Measurements from ENCODE around the gene CAST. TPM values are rescaled to one million over a fixed set of nuclear protein-coding genes. Genes with fewer than 3 reads are reported as not detected.

The CAST gene
- total and polyA plus RNA-seq, 2 donors (not counting 1 experiment from before 2014, with no cell fraction given), result 41.0 to 231 TPM

GRCh38 chr5:96655085-96655484 is 7.1 kb upstream of the CAST start:
- Histone ChIP-seq H3K79me2 (ENCODE audit: control insufficient read depth, insufficient read depth, low read length) (peaks cover 5% of the 10 kb centered on the region), H3K27ac (ENCODE audit: low read length in 2 of 2) (no peak overlapping the region), H3K9me3 (ENCODE audit: control extremely low read depth in 1 of 3, control insufficient read depth in 2 of 3, insufficient read depth in 1 of 3, low read length in 2 of 3) (no peaks in the 10 kb centered on the region), H2AFZ (ENCODE audit: insufficient read depth, low read depth, low read length, poor library complexity, severe bottlenecking) (no peak overlapping the region), H3K4me3 (ENCODE audit: control extremely low read depth in 1 of 5, extremely low read depth in 1 of 5, insufficient read depth in 1 of 5, low read depth in 2 of 5, low read length in 4 of 5) (no peak overlapping the region), H3K9ac (ENCODE audit: low read length) (no peak overlapping the region), H3K27me3 (replicated peaks in 1 of 4; ENCODE audit: control extremely low read depth in 1 of 4, control insufficient read depth in 3 of 4, insufficient read depth in 4 of 4, low read length in 3 of 4) (peaks cover 0 to 16% (median 8%) of the 10 kb centered on the region in 4 experiments), H3K36me3 (replicated peaks in 1 of 2; ENCODE audit: control extremely low read depth in 1 of 2, control insufficient read depth in 1 of 2, extremely low read depth in 1 of 2, insufficient read depth in 2 of 2, low read length in 1 of 2) (no peaks in the 10 kb centered on the region), H4K20me1 (ENCODE audit: control insufficient read depth, insufficient read depth, low read length, poor library complexity, severe bottlenecking) (no peaks in the 10 kb centered on the region), H3K4me1 (ENCODE audit: control insufficient read depth in 2 of 2, insufficient read depth in 2 of 2, low read length in 2 of 2) (peaks cover 0 to under 1% of the 10 kb centered on the region in 2 donors), H3K4me2 (replicated peaks; ENCODE audit: low read depth, low read length, poor library complexity, severe bottlenecking) (no peak overlapping the region)
- H3K4me3 Mint-ChIP-seq, result no peak overlapping the region
- ATAC-seq (ENCODE audit: low read depth) (no peak), DNase-seq (no peak)
- WGBS (ENCODE audit: insufficient coverage), result 85% methylated on average over 3 of the region's 3 CpGs
- ChIA-PET CTCF (interaction anchor here (0.7 to 1.5 kb wide), 4 partner anchors 9 to 41 kb away, joined by 3 read pairs; no protein-coding TSS in a partner anchor), POLR2A (interaction anchor here (0.6 kb wide), 1 partner anchor 153 kb away, joined by 5 read pairs; the partner anchor contains the start of gene ERAP1)
- H3K27me3 Mint-ChIP-seq, result peaks cover 24% of the 10 kb centered on the region
- H3K9me3 Mint-ChIP-seq (ENCODE audit: insufficient read depth), result no peaks in the 10 kb centered on the region
- no peak overlapping the region for H3K27ac Mint-ChIP-seq
- TF ChIP-seq CTCF (IDR thresholded peaks at IDR 0.05) (no peak), EZH2 (IDR thresholded peaks at IDR 0.05; ENCODE audit: borderline replicate concordance, insufficient read depth, low read depth, low read length, poor library complexity, severe bottlenecking) (no peak)
- intact Hi-C loops (cut with micrococcal nuclease), result no loop called here
- peaks cover 9% of the 10 kb centered on the region for H3K4me1 Mint-ChIP-seq

GRCh38 chr5:96655506-96655905 is 6.7 kb upstream of the CAST start:
- CTCF ChIA-PET, result interaction anchor here (1.1 to 1.2 kb wide), 2 partner anchors 8 to 41 kb away, joined by 3 read pairs; no protein-coding TSS in a partner anchor
- H3K4me1 ChIP-seq (ENCODE audit: control insufficient read depth in 2 of 2, insufficient read depth in 2 of 2, low read length in 2 of 2), result peaks cover 1 to 5% of the 10 kb centered on the region in 2 donors
- no peaks in the 10 kb centered on the region for H3K9me3 Mint-ChIP-seq (ENCODE audit: insufficient read depth)
- no CpG with 5 or more reads among the region's 1 CpG for WGBS (ENCODE audit: insufficient coverage)
- no peak overlapping the region for H3K4me3 ChIP-seq (ENCODE audit: control extremely low read depth in 1 of 5, extremely low read depth in 1 of 5, insufficient read depth in 1 of 5, low read depth in 2 of 5, low read length in 4 of 5)
- POLR2A ChIA-PET, result interaction anchor here (0.6 kb wide), 1 partner anchor 152 kb away, joined by 5 read pairs; the partner anchor contains the start of gene ERAP1
- peaks cover 13% of the 10 kb centered on the region for H3K4me1 Mint-ChIP-seq
- H4K20me1 ChIP-seq (ENCODE audit: control insufficient read depth, insufficient read depth, low read length, poor library complexity, severe bottlenecking), result no peaks in the 10 kb centered on the region
- DNase-seq, result no peak
- no peak for ATAC-seq (ENCODE audit: low read depth)
- H2AFZ ChIP-seq (ENCODE audit: insufficient read depth, low read depth, low read length, poor library complexity, severe bottlenecking), result no peak overlapping the region
- intact Hi-C loops (cut with micrococcal nuclease), result no loop called here
- H3K36me3 ChIP-seq (replicated peaks in 1 of 2; ENCODE audit: control extremely low read depth in 1 of 2, control insufficient read depth in 1 of 2, extremely low read depth in 1 of 2, insufficient read depth in 2 of 2, low read length in 1 of 2), result no peaks in the 10 kb centered on the region
- no peak overlapping the region for H3K9ac ChIP-seq (ENCODE audit: low read length)
- H3K9me3 ChIP-seq (ENCODE audit: control extremely low read depth in 1 of 3, control insufficient read depth in 2 of 3, insufficient read depth in 1 of 3, low read length in 2 of 3), result no peaks in the 10 kb centered on the region
- peaks cover 23% of the 10 kb centered on the region for H3K27me3 Mint-ChIP-seq
- no peak overlapping the region for H3K27ac ChIP-seq (ENCODE audit: low read length in 2 of 2)
- TF ChIP-seq EZH2 (IDR thresholded peaks at IDR 0.05; ENCODE audit: borderline replicate concordance, insufficient read depth, low read depth, low read length, poor library complexity, severe bottlenecking) (no peak), CTCF (IDR thresholded peaks at IDR 0.05) (no peak)
- H3K27ac Mint-ChIP-seq, result no peak overlapping the region
- H3K79me2 ChIP-seq (ENCODE audit: control insufficient read depth, insufficient read depth, low read length), result peaks cover 9% of the 10 kb centered on the region
- H3K27me3 ChIP-seq (replicated peaks in 1 of 4; ENCODE audit: control extremely low read depth in 1 of 4, control insufficient read depth in 3 of 4, insufficient read depth in 4 of 4, low read length in 3 of 4), result peaks cover 0 to 16% (median 8%) of the 10 kb centered on the region in 4 experiments
- H3K4me2 ChIP-seq (replicated peaks; ENCODE audit: low read depth, low read length, poor library complexity, severe bottlenecking), result no peak overlapping the region
- no peak overlapping the region for H3K4me3 Mint-ChIP-seq
